K562 (cell line): ENCODE data around the gene AKAP3.

Source experiments
- CHD1 ChIP-seq: fragments of 200-600 bp; sonication (generic); IDR thresholded peaks from one replicate; pipeline ENCODE4 v1.6.1; 2012; ENCODE audit warnings: mild to moderate bottlenecking, moderate library complexity, low read length, inconsistent platforms
- IFI16 ChIP-seq: fragments of 250-450 bp; sonication (Bioruptor Pico); IDR thresholded peaks from 2 replicates; pipeline ENCODE4 v2.1.2; 2022; ENCODE audit warnings: mild to moderate bottlenecking, inconsistent platforms
- TAF1 ChIP-seq: IDR thresholded peaks from 2 replicates; pipeline ENCODE4 v1.6.1; 2011; ENCODE audit warnings: mild to moderate bottlenecking, low read length, moderate library complexity; ENCODE audit not compliant: insufficient read depth, control insufficient read depth, severe bottlenecking; ENCODE audit errors: extremely low read depth

DNA sequence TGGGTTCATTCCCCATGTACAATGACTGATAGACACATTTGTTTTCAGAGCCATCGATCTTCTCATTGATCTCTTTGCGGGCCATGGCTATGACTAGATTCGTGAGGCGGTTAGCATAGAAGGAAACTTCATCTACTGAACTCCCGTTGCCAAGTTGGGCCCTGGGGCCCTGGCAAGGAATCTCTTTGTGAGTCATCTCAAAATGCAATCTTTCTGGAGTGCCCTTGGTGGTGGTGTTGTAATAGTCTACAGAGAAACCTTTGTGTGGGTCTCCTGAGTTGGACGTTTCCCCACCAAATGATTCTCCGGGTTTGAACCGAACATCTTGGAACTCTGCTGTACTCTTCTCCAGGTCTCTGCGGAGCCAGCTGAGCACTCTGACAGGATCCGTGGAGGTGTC is 20.4 kb downstream of the AKAP3 start:
- TF ChIP-seq IFI16 (CRISPR knock-in tag) = no peak
- TF ChIP-seq CHD1 = no peak
- no peak for TF ChIP-seq TAF1
